Esophagus muscularis mucosa (tissue), 3 donors: ENCODE results near the gene ZNF879.

ENCODE experiments used
- POLR2A ChIP-seq: fragments of 450-650 bp; IDR thresholded peaks from one replicate; pipeline ENCODE4 v1.6.1; 2017; ENCODE audit warnings: antibody characterized with exemption, moderate library complexity, mild to moderate bottlenecking, low read depth
- POLR2AphosphoS5 ChIP-seq, 2 donors: sonication (generic); formaldehyde crosslinking; IDR thresholded peaks; one replicate each; pipeline ENCODE4 v1.6.1; 2017; ENCODE audit warnings: antibody characterized with exemption in 2 of 2
- TF ChIP-seq, protein P1 (sequence below), 3 experiments: fragments of 200-600 bp in 2 of 3; fragments of 450-650 bp in 1 of 3; sonication (generic) in 2 of 3; IDR thresholded peaks; one replicate each; pipeline ENCODE4 v1.5.1; 2017 to 2019; ENCODE audit warnings: antibody characterized with exemption in 3 of 3, mild to moderate bottlenecking in 2 of 3, moderate library complexity in 1 of 3

DNA sequence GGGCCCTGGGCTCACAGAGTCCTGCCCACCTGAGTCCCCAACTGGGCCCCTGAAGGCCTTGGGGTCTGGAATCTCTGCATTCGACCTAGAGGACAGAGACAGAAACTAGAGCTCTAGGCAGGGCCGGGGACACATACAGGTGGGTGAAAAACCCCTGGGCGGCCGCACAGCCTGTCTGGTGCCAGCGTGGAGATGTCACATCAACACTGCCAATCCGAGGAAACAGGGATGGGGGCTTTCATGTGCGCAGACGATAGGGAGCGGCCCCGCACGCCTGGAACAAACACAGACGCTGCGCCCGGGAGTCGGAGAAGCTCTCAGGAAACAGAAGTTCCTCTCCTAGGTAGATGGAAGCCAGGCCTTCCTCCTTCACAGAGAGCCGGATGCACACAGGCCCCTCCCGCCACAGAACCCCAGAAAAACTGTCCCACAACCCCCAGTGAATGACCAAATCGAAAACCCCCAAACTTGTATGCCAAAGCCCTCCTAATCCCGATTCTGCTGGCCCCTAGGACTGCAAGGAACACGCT is 30.3 kb upstream of the ZNF879 start:
- TF ChIP-seq, protein P1, sequence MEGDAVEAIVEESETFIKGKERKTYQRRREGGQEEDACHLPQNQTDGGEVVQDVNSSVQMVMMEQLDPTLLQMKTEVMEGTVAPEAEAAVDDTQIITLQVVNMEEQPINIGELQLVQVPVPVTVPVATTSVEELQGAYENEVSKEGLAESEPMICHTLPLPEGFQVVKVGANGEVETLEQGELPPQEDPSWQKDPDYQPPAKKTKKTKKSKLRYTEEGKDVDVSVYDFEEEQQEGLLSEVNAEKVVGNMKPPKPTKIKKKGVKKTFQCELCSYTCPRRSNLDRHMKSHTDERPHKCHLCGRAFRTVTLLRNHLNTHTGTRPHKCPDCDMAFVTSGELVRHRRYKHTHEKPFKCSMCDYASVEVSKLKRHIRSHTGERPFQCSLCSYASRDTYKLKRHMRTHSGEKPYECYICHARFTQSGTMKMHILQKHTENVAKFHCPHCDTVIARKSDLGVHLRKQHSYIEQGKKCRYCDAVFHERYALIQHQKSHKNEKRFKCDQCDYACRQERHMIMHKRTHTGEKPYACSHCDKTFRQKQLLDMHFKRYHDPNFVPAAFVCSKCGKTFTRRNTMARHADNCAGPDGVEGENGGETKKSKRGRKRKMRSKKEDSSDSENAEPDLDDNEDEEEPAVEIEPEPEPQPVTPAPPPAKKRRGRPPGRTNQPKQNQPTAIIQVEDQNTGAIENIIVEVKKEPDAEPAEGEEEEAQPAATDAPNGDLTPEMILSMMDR (IDR thresholded peaks at IDR 0.05), result no peak
- TF ChIP-seq POLR2AphosphoS5 (IDR thresholded peaks at IDR 0.05) (no peak), POLR2A (no peak)
